Measurements from ENCODE around the gene TRAPPC10.

DNA sequence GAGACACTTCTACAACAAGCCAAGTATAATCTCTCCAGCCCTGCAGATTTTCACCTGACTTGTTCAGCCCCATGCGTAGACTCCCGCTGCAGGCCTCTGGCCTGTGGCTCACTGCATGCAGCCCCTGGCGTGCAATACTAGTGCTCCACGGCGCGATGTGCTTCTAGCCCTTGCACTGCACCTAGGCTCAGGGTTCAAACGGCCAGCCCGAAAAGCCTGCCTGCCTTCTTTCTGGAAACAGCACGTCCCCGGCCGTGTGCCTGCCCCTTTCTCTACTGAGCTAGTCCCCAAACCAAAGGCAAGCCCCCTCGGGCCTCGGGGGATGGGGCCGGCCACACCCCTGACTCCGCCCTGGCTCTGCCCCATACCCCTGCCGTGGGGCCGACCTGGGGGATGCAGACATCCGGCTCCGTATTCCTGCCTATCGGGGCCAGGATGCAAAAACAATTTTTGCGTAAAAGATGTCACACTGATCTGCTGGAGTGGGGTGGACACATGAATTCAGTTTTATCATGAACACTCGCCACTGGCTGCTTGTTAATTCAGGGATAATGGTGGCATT, 26.3 kb upstream of the TRAPPC10 start:
- TF ChIP-seq, protein P1, sequence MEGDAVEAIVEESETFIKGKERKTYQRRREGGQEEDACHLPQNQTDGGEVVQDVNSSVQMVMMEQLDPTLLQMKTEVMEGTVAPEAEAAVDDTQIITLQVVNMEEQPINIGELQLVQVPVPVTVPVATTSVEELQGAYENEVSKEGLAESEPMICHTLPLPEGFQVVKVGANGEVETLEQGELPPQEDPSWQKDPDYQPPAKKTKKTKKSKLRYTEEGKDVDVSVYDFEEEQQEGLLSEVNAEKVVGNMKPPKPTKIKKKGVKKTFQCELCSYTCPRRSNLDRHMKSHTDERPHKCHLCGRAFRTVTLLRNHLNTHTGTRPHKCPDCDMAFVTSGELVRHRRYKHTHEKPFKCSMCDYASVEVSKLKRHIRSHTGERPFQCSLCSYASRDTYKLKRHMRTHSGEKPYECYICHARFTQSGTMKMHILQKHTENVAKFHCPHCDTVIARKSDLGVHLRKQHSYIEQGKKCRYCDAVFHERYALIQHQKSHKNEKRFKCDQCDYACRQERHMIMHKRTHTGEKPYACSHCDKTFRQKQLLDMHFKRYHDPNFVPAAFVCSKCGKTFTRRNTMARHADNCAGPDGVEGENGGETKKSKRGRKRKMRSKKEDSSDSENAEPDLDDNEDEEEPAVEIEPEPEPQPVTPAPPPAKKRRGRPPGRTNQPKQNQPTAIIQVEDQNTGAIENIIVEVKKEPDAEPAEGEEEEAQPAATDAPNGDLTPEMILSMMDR (IDR thresholded peaks at IDR 0.05): no peak
- no peak for TF ChIP-seq POLR2A (IDR thresholded peaks at IDR 0.05)
